ENCODE results near the gene ATCAY.

DNA sequence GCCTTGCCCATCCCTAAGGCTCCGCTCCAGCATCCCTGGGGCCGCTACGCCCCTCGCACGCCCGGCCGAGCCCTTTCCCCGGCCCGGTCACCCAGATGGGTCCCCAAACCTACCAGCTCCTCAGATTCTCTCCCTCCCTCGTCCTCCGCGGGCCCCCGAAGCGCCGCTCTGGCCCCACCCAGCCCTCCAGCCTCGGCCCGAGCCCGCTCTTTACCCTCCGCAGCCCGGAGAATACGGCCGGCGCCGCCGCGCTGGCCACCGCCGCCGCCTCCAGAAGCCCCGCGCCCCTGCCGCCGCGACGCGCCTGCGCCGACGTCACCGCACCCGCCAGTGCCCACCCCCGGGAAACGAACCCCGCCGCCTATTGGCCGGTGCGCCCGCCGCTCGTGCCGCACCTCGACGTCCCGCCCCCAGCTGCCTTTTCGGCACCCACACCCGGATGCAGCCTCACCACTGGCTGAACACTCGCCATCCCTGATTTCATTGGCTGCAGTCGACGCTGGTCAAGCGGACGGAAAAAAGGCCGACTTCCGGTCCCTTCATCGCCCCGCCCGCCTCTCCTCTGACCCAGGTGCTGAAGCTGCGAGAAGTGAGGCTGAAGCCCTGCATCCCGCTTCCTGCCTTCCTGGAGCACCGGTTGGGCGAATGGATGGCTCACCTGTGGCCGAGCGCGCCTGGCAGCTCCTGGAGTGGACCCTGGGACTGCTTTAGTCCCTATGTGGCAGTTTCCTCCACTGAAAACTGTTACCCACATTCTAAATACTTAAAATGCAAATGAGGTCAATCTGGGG is 90.5 kb downstream of the ATCAY start, which contains the start of gene DAPK3:
- TF ChIP-seq, protein P1, sequence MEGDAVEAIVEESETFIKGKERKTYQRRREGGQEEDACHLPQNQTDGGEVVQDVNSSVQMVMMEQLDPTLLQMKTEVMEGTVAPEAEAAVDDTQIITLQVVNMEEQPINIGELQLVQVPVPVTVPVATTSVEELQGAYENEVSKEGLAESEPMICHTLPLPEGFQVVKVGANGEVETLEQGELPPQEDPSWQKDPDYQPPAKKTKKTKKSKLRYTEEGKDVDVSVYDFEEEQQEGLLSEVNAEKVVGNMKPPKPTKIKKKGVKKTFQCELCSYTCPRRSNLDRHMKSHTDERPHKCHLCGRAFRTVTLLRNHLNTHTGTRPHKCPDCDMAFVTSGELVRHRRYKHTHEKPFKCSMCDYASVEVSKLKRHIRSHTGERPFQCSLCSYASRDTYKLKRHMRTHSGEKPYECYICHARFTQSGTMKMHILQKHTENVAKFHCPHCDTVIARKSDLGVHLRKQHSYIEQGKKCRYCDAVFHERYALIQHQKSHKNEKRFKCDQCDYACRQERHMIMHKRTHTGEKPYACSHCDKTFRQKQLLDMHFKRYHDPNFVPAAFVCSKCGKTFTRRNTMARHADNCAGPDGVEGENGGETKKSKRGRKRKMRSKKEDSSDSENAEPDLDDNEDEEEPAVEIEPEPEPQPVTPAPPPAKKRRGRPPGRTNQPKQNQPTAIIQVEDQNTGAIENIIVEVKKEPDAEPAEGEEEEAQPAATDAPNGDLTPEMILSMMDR (conservative IDR thresholded peaks at IDR 0.05 in 1 of 2, IDR thresholded peaks at IDR 0.05 in 1 of 2; ENCODE audit: extremely low read depth in 1 of 2, insufficient read depth in 1 of 2, low read depth in 1 of 2, low read length in 2 of 2): no peak
- no peak for TF ChIP-seq EZH2 (IDR thresholded peaks at IDR 0.05; ENCODE audit: borderline replicate concordance, low read length)

Measured in mammary epithelial cell (primary cell).